ENCODE measurements around the gene ZNF385D. TPM values are rescaled to one million over a fixed set of nuclear protein-coding genes. Genes with fewer than 3 reads are reported as not detected.

ZNF385D gene
- total RNA-seq, 3 donors from 2014 or later: 3.2 to 4.3 (median 3.8) TPM

DNA sequence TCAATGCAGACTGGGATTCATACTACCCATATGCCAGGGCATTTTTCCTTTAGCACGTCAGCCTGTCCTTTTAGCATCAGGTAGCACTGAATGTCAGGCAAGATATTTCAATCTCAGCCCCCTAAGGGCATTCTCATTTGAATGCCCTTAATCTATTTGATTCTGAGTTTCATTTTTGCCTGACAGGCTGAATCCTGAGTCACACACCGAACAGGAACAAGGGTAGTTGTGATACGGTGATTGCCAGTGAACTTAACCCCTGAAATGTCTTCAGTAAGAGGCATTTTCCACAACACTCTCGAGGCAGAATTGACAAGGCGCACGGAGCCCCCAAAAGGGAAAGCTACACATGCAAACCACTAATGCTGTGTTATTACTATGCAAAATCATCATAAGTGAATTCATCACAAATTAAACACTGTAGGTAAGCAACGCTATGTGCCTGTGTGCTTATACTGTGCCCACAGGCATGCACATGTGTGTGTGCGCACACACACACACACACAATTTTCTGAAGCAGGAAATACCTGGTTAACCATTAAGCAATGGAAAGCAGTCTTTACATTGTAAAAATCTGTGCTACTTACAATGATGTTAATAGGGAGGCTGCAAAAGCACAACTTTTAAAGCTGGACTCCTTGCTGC, 130.4 kb downstream of the ZNF385D start:
- Histone ChIP-seq H3K27ac (no peak overlapping the region), H3K36me3 (no peaks in the 10 kb centered on the region), H3K4me3 (no peak overlapping the region), H3K4me1 (no peaks in the 10 kb centered on the region), H3K9me3 (no peaks in the 10 kb centered on the region), H3K27me3 (no peaks in the 10 kb centered on the region)
- DNase-seq (ENCODE audit: low spot score in 2 of 2): no peak
- TF ChIP-seq, protein P1, sequence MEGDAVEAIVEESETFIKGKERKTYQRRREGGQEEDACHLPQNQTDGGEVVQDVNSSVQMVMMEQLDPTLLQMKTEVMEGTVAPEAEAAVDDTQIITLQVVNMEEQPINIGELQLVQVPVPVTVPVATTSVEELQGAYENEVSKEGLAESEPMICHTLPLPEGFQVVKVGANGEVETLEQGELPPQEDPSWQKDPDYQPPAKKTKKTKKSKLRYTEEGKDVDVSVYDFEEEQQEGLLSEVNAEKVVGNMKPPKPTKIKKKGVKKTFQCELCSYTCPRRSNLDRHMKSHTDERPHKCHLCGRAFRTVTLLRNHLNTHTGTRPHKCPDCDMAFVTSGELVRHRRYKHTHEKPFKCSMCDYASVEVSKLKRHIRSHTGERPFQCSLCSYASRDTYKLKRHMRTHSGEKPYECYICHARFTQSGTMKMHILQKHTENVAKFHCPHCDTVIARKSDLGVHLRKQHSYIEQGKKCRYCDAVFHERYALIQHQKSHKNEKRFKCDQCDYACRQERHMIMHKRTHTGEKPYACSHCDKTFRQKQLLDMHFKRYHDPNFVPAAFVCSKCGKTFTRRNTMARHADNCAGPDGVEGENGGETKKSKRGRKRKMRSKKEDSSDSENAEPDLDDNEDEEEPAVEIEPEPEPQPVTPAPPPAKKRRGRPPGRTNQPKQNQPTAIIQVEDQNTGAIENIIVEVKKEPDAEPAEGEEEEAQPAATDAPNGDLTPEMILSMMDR (IDR thresholded peaks at IDR 0.05): no peak
- TF ChIP-seq POLR2A (IDR thresholded peaks at IDR 0.05) (no peak), POLR2AphosphoS5 (IDR thresholded peaks at IDR 0.05) (no peak)
- intact Hi-C loops (cut with DNase I; ENCODE audit: low total_unique reads): no loop called here

DNA sequence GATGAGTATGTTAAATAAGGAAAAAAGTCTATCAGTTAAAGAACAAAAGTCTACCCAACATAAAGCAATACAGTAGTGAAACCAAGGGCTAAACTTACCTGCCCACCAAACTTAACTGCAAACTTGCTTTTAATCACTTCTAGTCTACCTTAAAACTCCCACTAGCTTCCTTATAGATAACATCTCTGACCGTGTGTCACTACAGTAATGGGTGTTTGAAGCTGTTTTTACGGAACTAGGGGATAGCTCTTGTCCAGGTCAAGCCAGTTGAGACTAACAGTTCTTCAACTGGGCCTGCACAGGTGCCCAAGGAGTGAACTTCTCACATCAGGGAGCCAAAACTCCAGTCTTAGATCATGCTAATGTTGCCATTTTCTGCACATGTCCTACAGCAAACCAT, 132.3 kb downstream of the ZNF385D start:
- Histone ChIP-seq H3K9me3 (no peaks in the 10 kb centered on the region), H3K4me1 (no peaks in the 10 kb centered on the region)
- intact Hi-C loops (cut with DNase I; ENCODE audit: low total_unique reads): no loop called here

DNA sequence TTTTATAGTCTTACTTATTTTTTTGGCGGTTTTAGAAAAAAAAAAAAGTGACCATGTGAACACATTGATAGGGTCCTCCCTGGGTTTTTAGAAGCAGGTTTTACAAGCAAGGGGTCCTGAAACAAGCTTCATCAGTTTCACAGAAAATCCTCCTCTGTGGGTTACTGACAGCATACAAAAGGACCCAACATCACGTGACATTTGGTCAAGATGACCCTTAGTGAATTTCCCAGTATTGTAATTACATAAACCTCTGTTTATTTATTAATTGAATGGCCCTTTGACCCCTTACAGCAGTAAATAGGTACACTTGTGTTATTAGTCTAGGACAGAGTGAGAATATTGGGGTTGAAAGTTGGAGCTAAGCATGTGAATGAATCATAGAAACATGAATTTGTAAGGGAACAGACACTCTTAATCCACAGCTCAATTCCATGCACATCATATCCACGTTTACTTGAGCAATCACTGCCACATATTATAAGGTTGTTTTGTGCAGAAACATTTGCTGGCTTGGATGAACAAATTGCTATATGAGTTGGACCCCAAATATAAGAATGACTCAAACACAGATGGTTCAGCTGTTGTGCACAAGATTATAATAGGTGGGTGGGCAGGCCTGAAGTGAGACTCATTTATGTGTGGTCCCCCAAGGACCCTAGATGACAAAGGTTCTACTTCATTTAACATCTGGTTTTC, 137.5 kb downstream of the ZNF385D start:
- H3K36me3 ChIP-seq: no peaks in the 10 kb centered on the region
- H3K4me1 ChIP-seq: no peaks in the 10 kb centered on the region
- no peak overlapping the region for H3K4me3 ChIP-seq
- intact Hi-C loops (cut with DNase I; ENCODE audit: low total_unique reads): no loop called here
- no peaks in the 10 kb centered on the region for H3K9me3 ChIP-seq
- no peaks in the 10 kb centered on the region for H3K27me3 ChIP-seq
- TF ChIP-seq POLR2A (IDR thresholded peaks at IDR 0.05) (no peak), POLR2AphosphoS5 (IDR thresholded peaks at IDR 0.05) (no peak)
- TF ChIP-seq, protein P1 (IDR thresholded peaks at IDR 0.05): no peak
- H3K27ac ChIP-seq: no peak overlapping the region
- no peak for DNase-seq (ENCODE audit: low spot score in 2 of 2)

More for the DNA sequence above, 132.3 kb downstream of the ZNF385D start:
- no peak for DNase-seq (ENCODE audit: low spot score in 2 of 2)
- Histone ChIP-seq H3K4me3 (no peak overlapping the region), H3K27me3 (no peaks in the 10 kb centered on the region), H3K27ac (no peak overlapping the region), H3K36me3 (no peaks in the 10 kb centered on the region)
- TF ChIP-seq POLR2A (IDR thresholded peaks at IDR 0.05): no peak
- TF ChIP-seq, protein P1 (IDR thresholded peaks at IDR 0.05): no peak

DNA sequence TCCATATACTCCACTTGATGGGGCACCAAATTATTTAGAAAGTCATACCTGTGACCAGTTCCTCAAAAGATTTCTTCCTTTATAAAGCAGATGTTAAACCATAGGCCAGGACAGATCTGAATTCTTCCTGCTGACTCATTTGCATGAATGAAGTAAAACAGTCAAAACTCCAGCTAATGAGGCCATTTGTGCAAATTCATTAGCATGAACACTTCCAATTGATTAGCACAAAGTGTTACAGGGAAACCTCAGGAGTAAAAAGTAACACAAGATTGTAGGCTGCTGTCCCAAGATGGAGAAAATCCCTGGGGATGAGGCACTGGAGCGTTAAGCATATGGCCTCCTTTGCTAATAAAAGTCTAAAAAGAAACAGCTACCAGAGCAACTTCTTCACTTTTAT, 149.8 kb downstream of the ZNF385D start:
- no peak overlapping the region for H3K4me3 ChIP-seq
- H3K9me3 ChIP-seq: no peaks in the 10 kb centered on the region
- no peaks in the 10 kb centered on the region for H3K4me1 ChIP-seq
- intact Hi-C loops (cut with DNase I; ENCODE audit: low total_unique reads): no loop called here
- no peaks in the 10 kb centered on the region for H3K36me3 ChIP-seq
- DNase-seq (ENCODE audit: low spot score in 2 of 2): no peak
- H3K27ac ChIP-seq: no peak overlapping the region
- H3K27me3 ChIP-seq: no peaks in the 10 kb centered on the region
- TF ChIP-seq POLR2A (IDR thresholded peaks at IDR 0.05) (no peak), POLR2AphosphoS5 (IDR thresholded peaks at IDR 0.05) (no peak)
- TF ChIP-seq, protein P1 (IDR thresholded peaks at IDR 0.05): no peak

DNA sequence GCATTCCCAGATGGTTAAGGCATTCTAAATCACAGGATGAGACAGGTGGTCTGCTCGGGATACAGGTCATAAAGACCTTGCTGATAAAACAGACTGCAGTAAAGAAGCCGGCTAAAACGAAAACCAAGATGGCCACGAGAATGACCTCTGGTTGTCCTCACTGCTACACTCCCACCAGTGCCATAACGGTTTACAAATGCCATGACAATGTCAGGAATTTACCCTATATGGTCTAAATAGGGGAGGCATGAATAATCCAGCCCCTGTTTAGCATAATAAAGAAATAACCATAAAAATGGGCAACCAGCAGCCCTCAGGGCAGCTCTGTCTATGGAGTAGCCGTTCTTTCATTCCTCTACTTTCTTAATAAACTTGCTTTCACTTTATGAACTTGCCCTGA, 151.1 kb downstream of the ZNF385D start:
- no peak for TF ChIP-seq POLR2AphosphoS5 (IDR thresholded peaks at IDR 0.05)
- no peak for TF ChIP-seq POLR2A (IDR thresholded peaks at IDR 0.05)
- TF ChIP-seq, protein P1 (IDR thresholded peaks at IDR 0.05): no peak
- Histone ChIP-seq H3K27me3 (no peaks in the 10 kb centered on the region), H3K4me3 (no peak overlapping the region), H3K9me3 (no peaks in the 10 kb centered on the region), H3K36me3 (no peaks in the 10 kb centered on the region), H3K27ac (no peak overlapping the region), H3K4me1 (no peaks in the 10 kb centered on the region)
- intact Hi-C loops (cut with DNase I; ENCODE audit: low total_unique reads): no loop called here
- no peak for DNase-seq (ENCODE audit: low spot score in 2 of 2)
